Omental fat pad (tissue), 4 donors: ENCODE results near the gene DCHS2. TPM values are rescaled to one million over a fixed set of nuclear protein-coding genes. Genes with fewer than 3 reads are reported as not detected.
A peak's percentile ranks its signal among the peaks of the same experiment; 100 is the strongest.

Experiments
- ATAC-seq: fragments of 150-250 bp; one replicate; pipeline ENCODE4 v1.9.1; 2016; ENCODE audit warnings: mild to moderate bottlenecking, moderate library complexity; ENCODE audit not compliant: low FRiP score
- DNase-seq: peaks from one replicate; pipeline ENCODE4 v3.0.0-alpha.2; 2019; ENCODE audit warnings: low spot score
- total RNA-seq, 4 donors: library from RNA; depleted of rRNA; stranded (reverse); fragments of >200 nt; gene quantifications; one replicate each; pipeline ENCODE4 v1.1.0, GENCODE V29; 2016
- TF ChIP-seq, protein P1 (sequence below), 3 donors: fragments of 450-650 bp; IDR thresholded peaks; one replicate each; pipeline ENCODE4 v1.5.1; 2016 to 2017; ENCODE audit warnings: antibody characterized with exemption in 3 of 3, mild to moderate bottlenecking in 3 of 3, moderate library complexity in 2 of 3

Gene DCHS2, protein sequence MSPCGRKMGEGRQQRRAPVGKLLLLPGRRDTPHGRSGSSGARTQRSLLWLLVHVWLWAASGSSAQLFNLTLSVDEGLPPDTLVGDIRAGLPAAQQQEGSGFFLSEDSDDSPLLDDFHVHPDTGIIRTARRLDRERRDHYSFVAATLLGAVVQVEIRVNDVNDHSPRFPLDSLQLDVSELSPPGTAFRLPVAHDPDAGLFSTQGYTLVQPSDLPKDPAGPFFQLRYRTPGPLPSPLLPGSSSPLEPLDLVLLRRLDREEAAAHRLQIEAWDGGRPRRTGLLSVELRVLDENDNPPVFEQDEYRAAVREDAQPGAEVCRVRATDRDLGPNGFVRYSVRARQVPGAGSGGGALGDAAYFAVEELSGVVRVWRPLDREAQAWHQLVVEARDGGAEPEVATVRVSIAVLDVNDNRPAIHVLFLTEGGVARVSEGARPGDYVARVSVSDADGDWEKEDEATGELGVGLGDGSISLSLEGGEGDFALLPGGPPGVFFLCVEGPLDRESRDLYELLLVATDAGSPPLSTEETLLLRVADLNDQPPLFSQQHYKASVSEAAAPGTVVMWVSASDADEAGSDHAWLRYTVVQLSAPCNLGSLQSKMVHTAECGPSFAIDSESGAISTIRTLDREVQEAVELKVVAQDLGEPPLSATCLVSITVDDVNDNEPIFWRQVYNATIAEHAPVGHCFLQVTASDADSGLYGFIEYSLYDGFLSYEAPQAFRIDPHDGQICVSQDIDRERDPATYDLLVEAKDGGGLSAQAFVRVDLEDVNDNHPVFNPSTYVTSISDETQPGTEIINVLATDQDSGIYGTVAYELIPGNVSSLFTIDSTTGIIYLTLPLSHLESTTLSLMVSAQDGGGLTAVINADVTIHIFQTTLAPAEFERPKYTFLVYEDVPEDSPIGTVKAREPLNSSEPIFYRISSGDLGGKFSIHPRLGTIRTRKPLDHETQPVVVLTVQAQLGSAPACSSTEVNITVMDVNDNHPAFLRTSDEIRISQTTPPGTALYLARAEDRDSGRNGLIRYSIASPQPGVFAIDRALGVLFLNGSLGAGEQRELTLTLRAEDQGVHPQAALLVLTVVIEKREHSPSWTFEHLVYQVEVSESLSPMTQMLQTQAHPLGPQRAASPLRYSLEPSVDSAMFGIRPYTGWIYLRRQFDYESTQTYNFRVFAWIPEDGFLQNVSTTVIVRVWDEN (N-terminal part only)
- 1 to 10 TPM in 2 of 4 donors, under 1 TPM in 2; 0.06 to 2.0 (median 0.72) TPM for total RNA-seq

DNA sequence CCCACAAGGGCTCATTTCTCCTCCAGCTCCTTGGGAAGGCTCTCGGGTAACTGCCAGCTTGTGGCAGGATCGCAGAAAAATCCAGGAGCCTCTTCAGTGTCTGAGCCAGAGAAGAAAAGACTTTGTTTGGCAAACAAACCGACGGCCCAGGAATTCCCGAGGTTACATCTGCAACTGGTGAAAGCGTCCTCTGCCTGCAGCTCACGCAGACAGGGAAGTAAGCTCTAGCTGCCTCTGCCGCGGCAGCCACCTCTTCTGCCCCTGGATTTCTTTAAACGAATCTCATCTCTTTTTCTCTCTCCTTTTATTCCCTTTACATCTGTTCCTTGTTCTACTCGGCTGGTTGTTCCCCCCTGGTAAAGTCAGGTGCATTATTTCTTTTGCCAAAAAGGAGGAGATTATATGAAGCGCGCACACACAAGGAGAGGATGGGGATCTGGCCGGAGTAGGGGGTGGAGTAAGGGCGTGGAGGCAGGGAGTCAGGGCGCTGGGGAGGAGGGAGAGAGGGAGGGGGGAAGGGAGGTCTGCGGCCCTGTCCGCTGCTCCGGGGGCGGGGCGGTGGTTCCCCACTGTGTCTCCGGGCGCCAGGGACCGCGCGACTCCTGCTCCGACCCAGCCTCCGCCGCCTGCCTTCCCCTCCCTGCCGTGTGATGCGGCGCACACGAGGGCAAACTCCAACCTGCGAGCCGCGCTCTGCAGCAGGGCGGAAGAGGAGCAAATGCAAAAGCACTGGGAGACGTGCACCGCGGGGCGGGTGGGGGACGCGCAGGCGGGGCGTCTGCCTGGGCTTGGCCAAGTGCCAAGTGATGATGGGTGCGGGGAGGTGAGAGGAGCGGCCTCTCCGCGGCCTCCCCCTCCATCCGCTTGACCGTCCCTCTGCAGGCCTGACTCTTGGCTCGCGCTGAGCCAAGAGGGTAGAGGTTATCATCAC lies at the start of gene DCHS2:
Gene DCHS2 (minus strand): TSS at position 459 of the 931 bp plus-strand sequence. CDS start 444 bp downstream, at position 15.
- TF ChIP-seq, protein P1, sequence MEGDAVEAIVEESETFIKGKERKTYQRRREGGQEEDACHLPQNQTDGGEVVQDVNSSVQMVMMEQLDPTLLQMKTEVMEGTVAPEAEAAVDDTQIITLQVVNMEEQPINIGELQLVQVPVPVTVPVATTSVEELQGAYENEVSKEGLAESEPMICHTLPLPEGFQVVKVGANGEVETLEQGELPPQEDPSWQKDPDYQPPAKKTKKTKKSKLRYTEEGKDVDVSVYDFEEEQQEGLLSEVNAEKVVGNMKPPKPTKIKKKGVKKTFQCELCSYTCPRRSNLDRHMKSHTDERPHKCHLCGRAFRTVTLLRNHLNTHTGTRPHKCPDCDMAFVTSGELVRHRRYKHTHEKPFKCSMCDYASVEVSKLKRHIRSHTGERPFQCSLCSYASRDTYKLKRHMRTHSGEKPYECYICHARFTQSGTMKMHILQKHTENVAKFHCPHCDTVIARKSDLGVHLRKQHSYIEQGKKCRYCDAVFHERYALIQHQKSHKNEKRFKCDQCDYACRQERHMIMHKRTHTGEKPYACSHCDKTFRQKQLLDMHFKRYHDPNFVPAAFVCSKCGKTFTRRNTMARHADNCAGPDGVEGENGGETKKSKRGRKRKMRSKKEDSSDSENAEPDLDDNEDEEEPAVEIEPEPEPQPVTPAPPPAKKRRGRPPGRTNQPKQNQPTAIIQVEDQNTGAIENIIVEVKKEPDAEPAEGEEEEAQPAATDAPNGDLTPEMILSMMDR (IDR thresholded peaks at IDR 0.05): no peak
- DNase-seq: no peak
- ATAC-seq: peak; percentile 34

DNA sequence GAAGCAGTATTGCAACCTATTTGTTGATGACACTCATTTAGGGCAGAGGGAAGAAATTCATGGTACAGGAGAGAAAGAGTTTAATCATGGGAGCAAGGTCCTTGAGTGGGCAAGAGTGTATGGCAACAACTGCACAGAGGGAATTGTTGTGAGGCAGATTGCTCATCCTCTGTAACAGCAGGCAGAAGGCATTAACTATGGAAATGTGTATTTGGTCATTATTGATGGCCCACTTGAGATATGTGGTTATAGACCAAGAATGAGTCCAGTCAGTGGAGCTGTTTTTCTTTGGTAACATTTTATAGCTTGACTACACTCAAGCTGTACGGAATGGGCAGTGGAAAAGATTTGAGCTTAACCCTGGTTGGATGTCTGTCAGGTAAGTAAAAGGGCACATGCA lies 42.7 kb upstream of the DCHS2 start:
- TF ChIP-seq, protein P1 (IDR thresholded peaks at IDR 0.05): no peak
- DNase-seq: no peak
- no peak for ATAC-seq

DNA sequence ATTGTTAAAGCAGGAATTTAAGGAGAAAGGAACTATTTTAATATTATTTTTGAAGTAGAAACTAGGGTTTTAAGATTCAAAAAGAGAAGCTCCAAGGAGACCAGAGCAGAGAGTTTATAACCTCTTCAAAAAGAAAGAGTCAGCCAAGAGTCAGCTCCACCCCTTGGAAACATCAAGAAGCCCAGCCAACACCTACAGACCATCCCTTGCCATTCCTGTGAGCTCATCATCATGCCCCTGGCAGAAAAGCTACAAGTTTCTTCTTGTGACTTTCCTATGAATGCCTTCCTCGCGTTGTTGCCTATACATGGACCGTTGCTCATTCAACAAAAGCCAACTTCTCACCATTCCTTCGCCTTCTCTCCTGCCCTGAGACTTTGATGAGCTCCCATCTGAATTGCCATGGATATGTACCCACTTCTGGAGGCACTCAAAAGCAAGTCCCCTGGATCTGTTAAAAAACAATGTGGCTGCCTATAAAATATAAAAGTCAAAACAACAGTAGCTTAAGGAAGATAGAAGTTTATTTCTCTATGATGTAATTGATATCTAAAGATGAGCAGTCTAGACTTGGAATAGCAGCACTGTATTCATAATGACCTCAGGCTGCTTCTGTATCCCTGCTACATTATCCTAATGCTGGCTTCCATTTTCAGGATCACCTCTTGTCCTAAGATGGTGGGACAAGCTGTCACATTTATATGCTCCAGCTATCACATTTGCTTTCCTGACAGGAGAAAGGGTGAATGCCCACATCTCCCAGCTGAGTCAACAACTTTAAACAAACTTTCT lies 38.3 kb upstream of the DCHS2 start:
- ATAC-seq (peak; percentile 83), DNase-seq (no peak)
- TF ChIP-seq, protein P1 (IDR thresholded peaks at IDR 0.05): no peak

DNA sequence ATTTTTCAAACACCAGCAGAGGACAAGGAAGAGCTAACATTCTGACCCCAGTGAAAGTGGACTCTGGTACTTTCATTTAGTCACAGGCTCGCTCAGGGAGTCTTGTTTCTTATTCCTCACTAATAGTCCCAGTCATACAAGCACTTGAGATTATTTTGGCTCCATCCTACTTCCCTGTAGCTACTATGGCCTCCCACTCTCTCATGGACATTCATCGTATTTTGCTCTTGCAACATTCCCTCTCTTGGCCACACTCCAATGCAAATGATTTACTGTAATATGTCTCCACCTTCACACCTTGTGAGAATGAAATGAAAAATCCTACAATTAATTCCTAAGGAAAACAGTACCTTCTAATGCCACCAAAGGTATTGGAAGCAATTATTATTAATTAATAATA lies 37.3 kb upstream of the DCHS2 start:
- ATAC-seq (peak; percentile 87), DNase-seq (no peak)
- TF ChIP-seq, protein P1 (IDR thresholded peaks at IDR 0.05): no peak

DNA sequence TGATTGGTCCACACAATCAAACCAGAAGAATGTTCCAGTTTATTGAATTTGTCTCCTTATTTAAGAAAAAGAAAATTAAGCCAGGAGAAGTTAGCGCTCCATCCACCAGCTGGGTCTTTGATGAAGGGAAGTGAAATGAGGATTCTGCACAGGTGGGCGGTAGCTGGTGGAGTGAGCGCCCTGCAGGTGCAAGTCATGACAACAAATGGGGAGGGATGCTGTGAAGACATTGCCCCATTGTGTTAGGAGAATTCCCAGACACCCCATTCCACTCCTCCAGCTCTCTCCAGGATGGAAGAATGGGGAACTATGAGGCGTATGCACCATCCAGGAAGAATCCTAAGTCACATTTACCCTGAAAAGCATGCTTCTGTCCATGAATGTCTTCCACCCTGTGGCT lies 35.7 kb upstream of the DCHS2 start:
- ATAC-seq (no peak), DNase-seq (no peak)
- TF ChIP-seq, protein P1 (IDR thresholded peaks at IDR 0.05): no peak
